Measurements from ENCODE around the gene SOWAHC. TPM values are rescaled to one million over a fixed set of nuclear protein-coding genes. Genes with fewer than 3 reads are reported as not detected.
"Not testable (repeated sequence)": the region's sequence is repeated elsewhere in the genome, so short reads cannot be mapped to it uniquely, and the experiment has no call there.

Gene SOWAHC
- total RNA-seq, 1 experiment from 2014 or later, result 10.0 TPM

GRCh38 chr2:109633284-109633961, 19.3 kb downstream of the SOWAHC start:
- Histone ChIP-seq H3K27me3 (no peaks in the 10 kb centered on the region), H3K9me3 (no peaks in the 10 kb centered on the region), H3K4me3 (no peak overlapping the region), H3K36me3 (no peaks in the 10 kb centered on the region)
- no peak for DNase-seq

GRCh38 chr2:109635426-109636304, 21.5 kb downstream of the SOWAHC start:
- Histone ChIP-seq H3K27me3 (no peaks in the 10 kb centered on the region), H3K4me3 (no peak overlapping the region), H3K36me3 (no peaks in the 10 kb centered on the region), H3K9me3 (no peaks in the 10 kb centered on the region)
- no peak for DNase-seq

GRCh38 chr2:109636317-109636716, 22.2 kb downstream of the SOWAHC start:
- Histone ChIP-seq H3K36me3 (no peaks in the 10 kb centered on the region), H3K27me3 (no peaks in the 10 kb centered on the region), H3K9me3 (no peaks in the 10 kb centered on the region), H3K4me3 (no peak overlapping the region)
- no peak for DNase-seq

- Histone ChIP-seq H3K4me3 (no peak overlapping the region), H3K9me3 (no peaks in the 10 kb centered on the region), H3K27me3 (no peaks in the 10 kb centered on the region), H3K36me3 (no peaks in the 10 kb centered on the region)
- no peak for DNase-seq
These were observed 23.8 kb downstream of the SOWAHC start for GRCh38 chr2:109637749-109638570.

- DNase-seq, result peak; percentile 18
- Histone ChIP-seq H3K36me3 (no peaks in the 10 kb centered on the region), H3K9me3 (no peaks in the 10 kb centered on the region), H3K27me3 (no peaks in the 10 kb centered on the region), H3K4me3 (no peak overlapping the region)
These were observed 24.6 kb downstream of the SOWAHC start for GRCh38 chr2:109638795-109639194.

- H3K36me3 ChIP-seq, H3K9me3 ChIP-seq, H3K4me3 ChIP-seq, H3K27me3 ChIP-seq, DNase-seq: not testable (repeated sequence)
These were observed 25.8 kb downstream of the SOWAHC start for GRCh38 chr2:109640000-109640399.

- DNase-seq, result no peak
- Histone ChIP-seq H3K27me3 (no peaks in the 10 kb centered on the region), H3K36me3 (no peaks in the 10 kb centered on the region), H3K9me3 (no peaks in the 10 kb centered on the region), H3K4me3 (no peak overlapping the region)
These were observed 30.6 kb downstream of the SOWAHC start for GRCh38 chr2:109644571-109645275.

- no peak for DNase-seq
- Histone ChIP-seq H3K27me3 (no peaks in the 10 kb centered on the region), H3K4me3 (no peak overlapping the region), H3K9me3 (no peaks in the 10 kb centered on the region), H3K36me3 (no peaks in the 10 kb centered on the region)
These were observed 31.4 kb downstream of the SOWAHC start for GRCh38 chr2:109645412-109646184.

GRCh38 chr2:109646961-109647360, 32.8 kb downstream of the SOWAHC start:
- H3K4me3 ChIP-seq, result no peak overlapping the region
- no peaks in the 10 kb centered on the region for H3K9me3 ChIP-seq
- H3K27me3 ChIP-seq, result no peaks in the 10 kb centered on the region
- no peaks in the 10 kb centered on the region for H3K36me3 ChIP-seq
- peak; percentile 35 for DNase-seq

GRCh38 chr2:109647636-109648035, 33.5 kb downstream of the SOWAHC start:
- peak; percentile 92 for DNase-seq
- Histone ChIP-seq H3K4me3 (0 out of 2 replicates have a peak overlapping the region, but pooled peaks have one; percentile 1), H3K36me3 (no peaks in the 10 kb centered on the region), H3K27me3 (no peaks in the 10 kb centered on the region), H3K9me3 (no peaks in the 10 kb centered on the region)

- 0 out of 2 replicates have a peak overlapping the region, but pooled peaks have one; percentile 1 for H3K4me3 ChIP-seq
- no peaks in the 10 kb centered on the region for H3K27me3 ChIP-seq
- peak; percentile 76 for DNase-seq
- no peaks in the 10 kb centered on the region for H3K36me3 ChIP-seq
- H3K9me3 ChIP-seq, result no peaks in the 10 kb centered on the region
These were observed 33.9 kb downstream of the SOWAHC start for GRCh38 chr2:109648041-109648527.

- no peak overlapping the region for H3K4me3 ChIP-seq
- DNase-seq, result no peak
- H3K9me3 ChIP-seq, result no peaks in the 10 kb centered on the region
- H3K27me3 ChIP-seq, result no peaks in the 10 kb centered on the region
- no peaks in the 10 kb centered on the region for H3K36me3 ChIP-seq
These were observed 35.9 kb downstream of the SOWAHC start for GRCh38 chr2:109649736-109650695.

- Histone ChIP-seq H3K36me3 (no peaks in the 10 kb centered on the region), H3K9me3 (no peaks in the 10 kb centered on the region), H3K4me3 (no peak overlapping the region), H3K27me3 (no peaks in the 10 kb centered on the region)
- DNase-seq, result no peak
These were observed 40.3 kb downstream of the SOWAHC start for GRCh38 chr2:109654326-109655050.

- Histone ChIP-seq H3K27me3 (no peaks in the 10 kb centered on the region), H3K9me3 (no peaks in the 10 kb centered on the region), H3K36me3 (no peaks in the 10 kb centered on the region), H3K4me3 (no peak overlapping the region)
- DNase-seq, result no peak
These were observed 41.1 kb downstream of the SOWAHC start for GRCh38 chr2:109655287-109655686.

Measured in MG63 (cell line).